ENCODE results near the gene DTX3L.
A peak's percentile ranks its signal among the peaks of the same experiment; 100 is the strongest.

DTX3L gene

GRCh38 chr3:122564155-122564912 is at the start of gene DTX3L, which contains the start of gene PARP9:
Gene DTX3L, plus strand, starts transcription at chr3:122564338. Its CDS starts 89 bp downstream, at chr3:122564427.
Gene PARP9, minus strand, starts transcription at chr3:122564300. Its CDS starts 4,680 bp downstream, at chr3:122559620.
- peak; percentile 84 for DNase-seq

- no peak for DNase-seq
These were observed 49.1 kb upstream of the DTX3L start for GRCh38 chr3:122515020-122515468.

GRCh38 chr3:122515870-122516269 is 48.3 kb upstream of the DTX3L start:
- no peak for DNase-seq

- DNase-seq, result no peak
These were observed 47.2 kb upstream of the DTX3L start for GRCh38 chr3:122516846-122517360.

- no peak for DNase-seq
These were observed 44.4 kb upstream of the DTX3L start for GRCh38 chr3:122519693-122520092.

- no peak for DNase-seq
These were observed 43.3 kb upstream of the DTX3L start for GRCh38 chr3:122520861-122521260.

GRCh38 chr3:122523317-122523716 is 40.8 kb upstream of the DTX3L start:
- no peak for DNase-seq

- no peak for DNase-seq
These were observed 34.0 kb upstream of the DTX3L start for GRCh38 chr3:122530164-122530563.

GRCh38 chr3:122533480-122533879 is 30.7 kb upstream of the DTX3L start:
- no peak for DNase-seq

- peak; percentile 95 for DNase-seq
These were observed 30.2 kb upstream of the DTX3L start for GRCh38 chr3:122533931-122534334.

- no peak for DNase-seq
These were observed 28.0 kb upstream of the DTX3L start for GRCh38 chr3:122535964-122536631.

GRCh38 chr3:122536632-122537001 is 27.5 kb upstream of the DTX3L start:
- DNase-seq, result no peak

- no peak for DNase-seq
These were observed 25.1 kb upstream of the DTX3L start for GRCh38 chr3:122538956-122539490.

GRCh38 chr3:122546151-122546550 is 18.0 kb upstream of the DTX3L start:
- no peak for DNase-seq

- DNase-seq, result no peak
These were observed 16.1 kb upstream of the DTX3L start for GRCh38 chr3:122548076-122548475.

GRCh38 chr3:122548619-122549018 is 15.5 kb upstream of the DTX3L start:
- DNase-seq, result no peak

GRCh38 chr3:122553171-122553570 is 11.0 kb upstream of the DTX3L start:
- no peak for DNase-seq

- DNase-seq, result no peak
These were observed 8.7 kb upstream of the DTX3L start for GRCh38 chr3:122555275-122556071.

GRCh38 chr3:122557356-122557755 is 6.8 kb upstream of the DTX3L start:
- DNase-seq, result no peak

- no peak for DNase-seq
These were observed 5.5 kb upstream of the DTX3L start for GRCh38 chr3:122558605-122559004.

- DNase-seq, result no peak
These were observed 4.2 kb upstream of the DTX3L start for GRCh38 chr3:122559906-122560305.

GRCh38 chr3:122560680-122561079 is 3.5 kb upstream of the DTX3L start:
- peak; percentile 75 for DNase-seq
